Measurements from ENCODE around the gene FKBP11. TPM values are rescaled to one million over a fixed set of nuclear protein-coding genes. Genes with fewer than 3 reads are reported as not detected.
"Not testable (repeated sequence)": the region's sequence is repeated elsewhere in the genome, so short reads cannot be mapped to it uniquely, and the experiment has no call there.

Gene FKBP11
- total RNA-seq, 1 donor from 2014 or later = 18.2 TPM

GRCh38 chr12:48923117-48923516, 2.2 kb downstream of the FKBP11 start:
- Histone ChIP-seq H3K4me2 (no peak overlapping the region), H3K79me2 (ENCODE audit: low read depth) (no peaks in the 10 kb centered on the region), H3K27me3 (no peaks in the 10 kb centered on the region), H3K4me3 (no peak overlapping the region), H2AFZ (replicated peaks) (no peak overlapping the region), H3K36me3 (no peaks in the 10 kb centered on the region), H3K4me1 (no peaks in the 10 kb centered on the region), H3F3A (ENCODE audit: low read depth) (peaks cover 22% of the 10 kb centered on the region), H3K9ac (no peak overlapping the region), H3K9me3 (ENCODE audit: low read depth) (no peaks in the 10 kb centered on the region), H4K20me1 (ENCODE audit: low read depth) (peaks cover 40% of the 10 kb centered on the region), H3K27ac (no peak overlapping the region)
- TF ChIP-seq EZH2phosphoT487 (IDR thresholded peaks at IDR 0.05) (no peak), EZH2 (IDR thresholded peaks at IDR 0.05) (no peak)
- no peaks in the 10 kb centered on the region for H3K9me3 Mint-ChIP-seq
- no peaks in the 10 kb centered on the region for H3K27me3 Mint-ChIP-seq (ENCODE audit: insufficient read depth, low read depth)
- H3K27ac Mint-ChIP-seq = no peak overlapping the region
- DNase-seq (ENCODE audit: low spot score) = no peak
- no peak overlapping the region for H3K4me3 Mint-ChIP-seq
- H3K4me1 Mint-ChIP-seq = no peaks in the 10 kb centered on the region
- H3K36me3 Mint-ChIP-seq = peaks cover 47% of the 10 kb centered on the region

GRCh38 chr12:48917857-48918537, 7.3 kb downstream of the FKBP11 start:
- Mint-ChIP-seq H3K4me3 (no peak overlapping the region), H3K27ac (no peak overlapping the region), H3K9me3 (peaks cover 12% of the 10 kb centered on the region), H3K4me1 (peaks cover 4% of the 10 kb centered on the region), H3K27me3 (ENCODE audit: insufficient read depth, low read depth) (no peaks in the 10 kb centered on the region), H3K36me3 (peaks cover 36% of the 10 kb centered on the region)
- TF ChIP-seq EZH2phosphoT487 (IDR thresholded peaks at IDR 0.05) (no peak), CTCF (IDR thresholded peaks at IDR 0.05) (no peak), EZH2 (IDR thresholded peaks at IDR 0.05) (no peak)
- Histone ChIP-seq H3K4me2 (no peak overlapping the region), H3K9ac (no peak overlapping the region), H3K4me3 (no peak overlapping the region), H3K79me2 (ENCODE audit: low read depth) (no peaks in the 10 kb centered on the region), H3F3A (ENCODE audit: low read depth) (peaks cover 8% of the 10 kb centered on the region), H3K27me3 (no peaks in the 10 kb centered on the region), H3K27ac (no peak overlapping the region), H4K20me1 (ENCODE audit: low read depth) (no peaks in the 10 kb centered on the region), H2AFZ (replicated peaks) (no peak overlapping the region), H3K4me1 (peaks cover 3% of the 10 kb centered on the region), H3K36me3 (no peaks in the 10 kb centered on the region), H3K9me3 (ENCODE audit: low read depth) (no peaks in the 10 kb centered on the region)
- DNase-seq (ENCODE audit: low spot score) = no peak

- Histone ChIP-seq H3K4me1 (peaks cover 3% of the 10 kb centered on the region), H3K27me3 (peaks cover 6% of the 10 kb centered on the region), H3K27ac (no peak overlapping the region), H3K36me3 (no peaks in the 10 kb centered on the region), H3K9ac (no peak overlapping the region), H3K4me3 (no peak overlapping the region), H3K9me3 (ENCODE audit: low read depth) (no peaks in the 10 kb centered on the region), H2AFZ (replicated peaks) (no peak overlapping the region), H3F3A (ENCODE audit: low read depth) (peaks cover 8% of the 10 kb centered on the region), H3K4me2 (no peak overlapping the region), H3K79me2 (ENCODE audit: low read depth) (no peaks in the 10 kb centered on the region), H4K20me1 (ENCODE audit: low read depth) (no peaks in the 10 kb centered on the region)
- Mint-ChIP-seq H3K4me3 (no peak overlapping the region), H3K4me1 (peaks cover 4% of the 10 kb centered on the region), H3K27ac (no peak overlapping the region), H3K9me3 (no peaks in the 10 kb centered on the region), H3K36me3 (peaks cover 2% of the 10 kb centered on the region), H3K27me3 (ENCODE audit: insufficient read depth, low read depth) (peaks cover 5% of the 10 kb centered on the region)
- TF ChIP-seq EZH2phosphoT487 (IDR thresholded peaks at IDR 0.05) = no peak
- TF ChIP-seq EZH2 (IDR thresholded peaks at IDR 0.05) = no peak
- no peak for DNase-seq (ENCODE audit: low spot score)
Observed at GRCh38 chr12:48910196-48910595, 15.1 kb downstream of the FKBP11 start.

GRCh38 chr12:48909698-48910097, 15.6 kb downstream of the FKBP11 start:
- not testable (repeated sequence) for H3K27ac Mint-ChIP-seq; H3K27me3 Mint-ChIP-seq (ENCODE audit: insufficient read depth, low read depth); H4K20me1 ChIP-seq (ENCODE audit: low read depth); H3K4me2 ChIP-seq; H3K27me3 ChIP-seq; H3K27ac ChIP-seq; H3K79me2 ChIP-seq (ENCODE audit: low read depth); H3K4me1 Mint-ChIP-seq; H3K9me3 Mint-ChIP-seq; H3K4me3 ChIP-seq; H3F3A ChIP-seq (ENCODE audit: low read depth); H2AFZ ChIP-seq (replicated peaks); H3K9me3 ChIP-seq (ENCODE audit: low read depth); H3K9ac ChIP-seq; DNase-seq (ENCODE audit: low spot score); H3K36me3 ChIP-seq; H3K4me3 Mint-ChIP-seq; H3K4me1 ChIP-seq; H3K36me3 Mint-ChIP-seq

GRCh38 chr12:48907245-48907644, 18.0 kb downstream of the FKBP11 start:
- H3K27ac Mint-ChIP-seq = no peak overlapping the region

More at GRCh38 chr12:48907245-48907644, 18.0 kb downstream of the FKBP11 start:
- H4K20me1 ChIP-seq (ENCODE audit: low read depth) = no peaks in the 10 kb centered on the region
- no peaks in the 10 kb centered on the region for H3K36me3 Mint-ChIP-seq
- no peak overlapping the region for H3K9ac ChIP-seq
- H3K4me3 ChIP-seq = no peak overlapping the region
- no peak overlapping the region for H3K4me2 ChIP-seq
- peaks cover 10% of the 10 kb centered on the region for H3K27me3 Mint-ChIP-seq (ENCODE audit: insufficient read depth, low read depth)
- TF ChIP-seq CTCF (IDR thresholded peaks at IDR 0.05) (no peak), EZH2 (IDR thresholded peaks at IDR 0.05) (no peak), EZH2phosphoT487 (IDR thresholded peaks at IDR 0.05) (no peak)
- H3K9me3 ChIP-seq (ENCODE audit: low read depth) = no peaks in the 10 kb centered on the region
- no peak overlapping the region for H3K4me3 Mint-ChIP-seq
- H2AFZ ChIP-seq (replicated peaks) = no peak overlapping the region
- no peaks in the 10 kb centered on the region for H3F3A ChIP-seq (ENCODE audit: low read depth)
- peaks cover 2% of the 10 kb centered on the region for H3K9me3 Mint-ChIP-seq
- H3K27me3 ChIP-seq = peaks cover 15% of the 10 kb centered on the region
- no peaks in the 10 kb centered on the region for H3K4me1 ChIP-seq
- DNase-seq (ENCODE audit: low spot score) = no peak
- no peak overlapping the region for H3K27ac ChIP-seq
- no peaks in the 10 kb centered on the region for H3K36me3 ChIP-seq
- H3K79me2 ChIP-seq (ENCODE audit: low read depth) = no peaks in the 10 kb centered on the region
- H3K4me1 Mint-ChIP-seq = peaks cover 7% of the 10 kb centered on the region
